Skeletal muscle tissue (tissue), 4 donors: ENCODE measurements around the gene ARHGEF28. TPM values are rescaled to one million over a fixed set of nuclear protein-coding genes. Genes with fewer than 3 reads are reported as not detected.

Source experiments
- H3K27ac ChIP-seq: one replicate; pipeline ENCODE4 v1.7.0; 2013; ENCODE audit warnings: mild to moderate bottlenecking, low read depth, low read length, inconsistent platforms
- H3K27me3 ChIP-seq, 3 donors: one replicate each; pipeline ENCODE4 v1.7.0; 2013; ENCODE audit warnings: low read length in 3 of 3; ENCODE audit not compliant: control insufficient read depth in 3 of 3, insufficient read depth in 3 of 3
- H3K36me3 ChIP-seq, 3 donors: one replicate each; pipeline ENCODE4 v1.7.0; 2013; ENCODE audit warnings: low read length in 3 of 3; ENCODE audit not compliant: control insufficient read depth in 3 of 3, insufficient read depth in 3 of 3
- H3K4me1 ChIP-seq, 3 donors: one replicate each; pipeline ENCODE4 v1.7.0; 2013; ENCODE audit warnings: low read length in 3 of 3, mild to moderate bottlenecking in 3 of 3; ENCODE audit not compliant: control insufficient read depth in 3 of 3, insufficient read depth in 3 of 3
- H3K4me3 ChIP-seq, 3 donors: one replicate each; pipeline ENCODE4 v1.7.0; 2013; ENCODE audit warnings: low read length in 3 of 3
- H3K9ac ChIP-seq, 3 donors: one replicate each; pipeline ENCODE4 v1.7.0; 2013; ENCODE audit warnings: low read length in 3 of 3, mild to moderate bottlenecking in 3 of 3, moderate library complexity in 2 of 3, low read depth in 1 of 3
- H3K9me3 ChIP-seq, 3 donors: one replicate each; pipeline ENCODE4 v1.7.0; 2013; ENCODE audit warnings: low read length in 3 of 3; ENCODE audit not compliant: control insufficient read depth in 3 of 3
- total RNA-seq: library from RNA; depleted of rRNA; stranded (reverse); fragments of >200 nt; gene quantifications from one replicate; pipeline ENCODE4 v1.2.3, GENCODE V29; 2014
- donor health status: Osteomylitis.

The ARHGEF28 gene
- total RNA-seq, 1 donor from 2014 or later = 8.4 TPM

- no peaks in the 10 kb centered on the region for H3K27me3 ChIP-seq
- no peaks in the 10 kb centered on the region for H3K4me1 ChIP-seq
Measured at GRCh38 chr5:73668017-73668416, 42.0 kb downstream of the ARHGEF28 start.

GRCh38 chr5:73668486-73669111, 42.6 kb downstream of the ARHGEF28 start:
- Histone ChIP-seq H3K9me3 (no peaks in the 10 kb centered on the region), H3K27ac (no peak overlapping the region), H3K4me1 (no peaks in the 10 kb centered on the region), H3K27me3 (no peaks in the 10 kb centered on the region), H3K4me3 (no peak overlapping the region), H3K9ac (no peak overlapping the region), H3K36me3 (no peaks in the 10 kb centered on the region)

More at GRCh38 chr5:73668017-73668416, 42.0 kb downstream of the ARHGEF28 start:
- Histone ChIP-seq H3K36me3 (no peaks in the 10 kb centered on the region), H3K9me3 (no peaks in the 10 kb centered on the region), H3K9ac (no peak overlapping the region), H3K4me3 (no peak overlapping the region), H3K27ac (no peak overlapping the region)

GRCh38 chr5:73670731-73671130, 44.7 kb downstream of the ARHGEF28 start:
- no peaks in the 10 kb centered on the region for H3K27me3 ChIP-seq
- no peak overlapping the region for H3K27ac ChIP-seq
- H3K4me3 ChIP-seq = no peak overlapping the region
- H3K9ac ChIP-seq = no peak overlapping the region
- no peaks in the 10 kb centered on the region for H3K9me3 ChIP-seq
- H3K36me3 ChIP-seq = no peaks in the 10 kb centered on the region
- H3K4me1 ChIP-seq = no peaks in the 10 kb centered on the region

- Histone ChIP-seq H3K9ac (no peak overlapping the region), H3K27me3 (no peaks in the 10 kb centered on the region), H3K27ac (no peak overlapping the region), H3K9me3 (no peaks in the 10 kb centered on the region), H3K36me3 (no peaks in the 10 kb centered on the region), H3K4me1 (no peaks in the 10 kb centered on the region), H3K4me3 (no peak overlapping the region)
Measured at GRCh38 chr5:73672132-73672531, 46.1 kb downstream of the ARHGEF28 start.

- Histone ChIP-seq H3K9ac (no peak overlapping the region), H3K9me3 (no peaks in the 10 kb centered on the region), H3K4me1 (no peaks in the 10 kb centered on the region), H3K27me3 (no peaks in the 10 kb centered on the region), H3K4me3 (no peak overlapping the region), H3K27ac (no peak overlapping the region), H3K36me3 (no peaks in the 10 kb centered on the region)
Measured at GRCh38 chr5:73673161-73673591, 47.2 kb downstream of the ARHGEF28 start.

GRCh38 chr5:73674669-73675004, 48.6 kb downstream of the ARHGEF28 start:
- Histone ChIP-seq H3K4me1 (no peaks in the 10 kb centered on the region), H3K27ac (no peak overlapping the region), H3K36me3 (no peaks in the 10 kb centered on the region)

GRCh38 chr5:73678322-73678740, 52.3 kb downstream of the ARHGEF28 start:
- H3K9me3 ChIP-seq = no peaks in the 10 kb centered on the region

More at GRCh38 chr5:73674669-73675004, 48.6 kb downstream of the ARHGEF28 start:
- H3K9me3 ChIP-seq = no peaks in the 10 kb centered on the region
- no peaks in the 10 kb centered on the region for H3K27me3 ChIP-seq
- H3K4me3 ChIP-seq = no peak overlapping the region
- no peak overlapping the region for H3K9ac ChIP-seq

GRCh38 chr5:73678807-73679206, 52.8 kb downstream of the ARHGEF28 start:
- no peak overlapping the region for H3K4me3 ChIP-seq
- H3K27me3 ChIP-seq = no peaks in the 10 kb centered on the region

More at GRCh38 chr5:73678322-73678740, 52.3 kb downstream of the ARHGEF28 start:
- Histone ChIP-seq H3K4me1 (no peaks in the 10 kb centered on the region), H3K36me3 (no peaks in the 10 kb centered on the region), H3K4me3 (no peak overlapping the region), H3K27ac (no peak overlapping the region), H3K9ac (no peak overlapping the region), H3K27me3 (no peaks in the 10 kb centered on the region)

GRCh38 chr5:73682176-73682575, 56.2 kb downstream of the ARHGEF28 start:
- Histone ChIP-seq H3K27ac (no peak overlapping the region), H3K4me3 (no peak overlapping the region), H3K9me3 (no peaks in the 10 kb centered on the region), H3K9ac (no peak overlapping the region), H3K27me3 (no peaks in the 10 kb centered on the region), H3K36me3 (no peaks in the 10 kb centered on the region), H3K4me1 (no peaks in the 10 kb centered on the region)

More at GRCh38 chr5:73678807-73679206, 52.8 kb downstream of the ARHGEF28 start:
- Histone ChIP-seq H3K9me3 (no peaks in the 10 kb centered on the region), H3K4me1 (no peaks in the 10 kb centered on the region), H3K27ac (no peak overlapping the region), H3K9ac (no peak overlapping the region), H3K36me3 (no peaks in the 10 kb centered on the region)

- Histone ChIP-seq H3K4me3 (no peak overlapping the region), H3K9ac (no peak overlapping the region), H3K9me3 (no peaks in the 10 kb centered on the region), H3K27ac (no peak overlapping the region), H3K36me3 (no peaks in the 10 kb centered on the region), H3K4me1 (no peaks in the 10 kb centered on the region), H3K27me3 (no peaks in the 10 kb centered on the region)
Measured at GRCh38 chr5:73684691-73685090, 58.7 kb downstream of the ARHGEF28 start.
